Peyer's patch (tissue), 4 donors: ENCODE data around the gene BCL7A.

ENCODE experiments used
- POLR2A ChIP-seq, 2 donors: fragments of 450-650 bp; IDR thresholded peaks; one replicate each; pipeline ENCODE4 v1.5.1; 2017; ENCODE audit warnings: antibody characterized with exemption in 2 of 2, mild to moderate bottlenecking in 2 of 2, moderate library complexity in 2 of 2
- TF ChIP-seq, protein P1 (sequence below), 6 experiments: fragments of 450-650 bp in 4 of 6; fragments of 200-600 bp in 2 of 6; sonication (generic) in 1 of 6; IDR thresholded peaks; one replicate each; pipeline ENCODE4 v1.5.1; 2017 to 2019; ENCODE audit warnings: antibody characterized with exemption in 6 of 6, mild to moderate bottlenecking in 3 of 6, moderate library complexity in 1 of 6

DNA sequence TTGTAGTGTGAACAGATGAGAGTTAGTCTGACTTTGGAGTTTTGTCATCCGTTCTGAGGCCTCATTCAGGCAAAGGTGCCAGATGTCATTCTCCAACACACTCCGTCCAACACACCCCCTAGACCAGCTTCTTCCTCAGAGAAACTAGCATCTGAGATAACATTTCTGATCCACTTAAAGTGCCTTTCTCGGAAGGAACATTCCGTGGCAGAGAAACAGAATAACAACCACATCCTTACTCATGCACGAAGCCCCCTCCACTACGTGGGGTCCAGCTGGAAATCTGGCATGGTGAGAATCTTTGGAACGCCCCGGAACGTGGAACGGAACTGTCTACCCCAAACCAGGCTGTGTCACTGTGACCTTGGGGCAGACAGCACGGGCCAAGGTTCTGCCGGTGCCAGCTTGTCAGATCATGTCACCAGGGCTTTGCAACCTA, 17.0 kb upstream of the BCL7A start:
- TF ChIP-seq, protein P1, sequence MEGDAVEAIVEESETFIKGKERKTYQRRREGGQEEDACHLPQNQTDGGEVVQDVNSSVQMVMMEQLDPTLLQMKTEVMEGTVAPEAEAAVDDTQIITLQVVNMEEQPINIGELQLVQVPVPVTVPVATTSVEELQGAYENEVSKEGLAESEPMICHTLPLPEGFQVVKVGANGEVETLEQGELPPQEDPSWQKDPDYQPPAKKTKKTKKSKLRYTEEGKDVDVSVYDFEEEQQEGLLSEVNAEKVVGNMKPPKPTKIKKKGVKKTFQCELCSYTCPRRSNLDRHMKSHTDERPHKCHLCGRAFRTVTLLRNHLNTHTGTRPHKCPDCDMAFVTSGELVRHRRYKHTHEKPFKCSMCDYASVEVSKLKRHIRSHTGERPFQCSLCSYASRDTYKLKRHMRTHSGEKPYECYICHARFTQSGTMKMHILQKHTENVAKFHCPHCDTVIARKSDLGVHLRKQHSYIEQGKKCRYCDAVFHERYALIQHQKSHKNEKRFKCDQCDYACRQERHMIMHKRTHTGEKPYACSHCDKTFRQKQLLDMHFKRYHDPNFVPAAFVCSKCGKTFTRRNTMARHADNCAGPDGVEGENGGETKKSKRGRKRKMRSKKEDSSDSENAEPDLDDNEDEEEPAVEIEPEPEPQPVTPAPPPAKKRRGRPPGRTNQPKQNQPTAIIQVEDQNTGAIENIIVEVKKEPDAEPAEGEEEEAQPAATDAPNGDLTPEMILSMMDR (IDR thresholded peaks at IDR 0.05), result no peak
- no peak for TF ChIP-seq POLR2A (IDR thresholded peaks at IDR 0.05)
